ENCODE results near the gene MAEA. TPM values are rescaled to one million over a fixed set of nuclear protein-coding genes. Genes with fewer than 3 reads are reported as not detected.
"Not testable (repeated sequence)": the region's sequence is repeated elsewhere in the genome, so short reads cannot be mapped to it uniquely, and the experiment has no call there.

The MAEA gene
- total RNA-seq, 2 donors from 2014 or later, result 48.8 to 72.7 TPM

- Histone ChIP-seq H3K4me1 (ENCODE audit: control insufficient read depth, insufficient read depth, low read length) (no peaks in the 10 kb centered on the region), H3K27ac (ENCODE audit: low read depth, low read length) (no peak overlapping the region), H3K9ac (ENCODE audit: extremely low read depth, low read length, poor library complexity, severe bottlenecking) (no peak overlapping the region), H3K27me3 (ENCODE audit: control insufficient read depth, insufficient read depth, low read length, poor library complexity, severe bottlenecking) (no peaks in the 10 kb centered on the region), H3K36me3 (ENCODE audit: control insufficient read depth, insufficient read depth, low read length) (peaks cover 31% of the 10 kb centered on the region), H3K9me3 (ENCODE audit: control insufficient read depth, low read length) (no peaks in the 10 kb centered on the region), H3K4me3 (ENCODE audit: low read length) (no peak overlapping the region)
- 91 to 95% methylated on average over 4 to 8 of the region's 8 CpGs for WGBS, 2 experiments (ENCODE audit: insufficient coverage in 1 of 2, insufficient read length in 1 of 2)
- H3K4me1 Mint-ChIP-seq, result no peaks in the 10 kb centered on the region
- no peaks in the 10 kb centered on the region for H3K9me3 Mint-ChIP-seq
- DNase-seq, result no peak
- no peak overlapping the region for H3K4me3 Mint-ChIP-seq
- no peak for TF ChIP-seq CTCF (conservative IDR thresholded peaks at IDR 0.05)
- no peak overlapping the region for H3K27ac Mint-ChIP-seq
- peaks cover 58% of the 10 kb centered on the region for H3K36me3 Mint-ChIP-seq (ENCODE audit: low read depth)
- H3K27me3 Mint-ChIP-seq (ENCODE audit: insufficient read depth), result no peaks in the 10 kb centered on the region
Observed at GRCh38 chr4:1333256-1333655, 43.6 kb downstream of the MAEA start.

DNA sequence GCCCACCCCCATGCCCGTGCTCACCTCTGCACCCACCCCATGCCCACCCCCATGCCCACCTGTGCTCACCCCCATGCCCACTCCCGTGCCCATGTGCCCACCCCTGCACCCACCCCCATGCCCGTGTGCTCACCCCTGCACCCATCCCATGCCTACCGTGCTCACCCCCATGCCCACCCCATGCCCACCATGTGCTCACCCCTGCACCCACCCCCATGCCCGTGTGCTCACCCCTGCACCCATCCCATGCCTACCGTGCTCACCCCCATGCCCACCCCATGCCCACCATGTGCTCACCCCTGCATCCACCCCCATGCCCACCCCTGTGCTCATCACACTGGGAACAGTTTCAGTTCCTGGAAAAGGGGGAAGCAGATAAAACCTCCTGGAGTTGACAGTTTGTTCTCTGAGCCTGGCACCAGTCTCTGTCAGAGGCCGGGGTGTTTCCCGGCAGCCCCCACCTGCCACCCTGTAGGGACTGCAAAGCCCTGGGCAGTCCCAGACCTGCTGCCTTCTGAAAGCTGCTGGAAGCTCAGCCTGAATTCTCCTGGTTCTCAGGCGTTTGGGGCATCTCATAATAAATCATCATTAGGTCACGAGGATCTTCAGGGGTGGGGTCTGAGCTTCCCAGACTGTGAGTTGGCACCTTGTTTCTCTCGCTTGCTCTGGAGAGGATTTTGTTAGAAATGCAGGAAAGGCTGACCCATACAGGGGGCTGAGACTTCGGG is 44.3 kb downstream of the MAEA start:
- not testable (repeated sequence) for H3K27ac ChIP-seq (ENCODE audit: low read depth, low read length); H3K4me1 ChIP-seq (ENCODE audit: control insufficient read depth, insufficient read depth, low read length); H3K27me3 ChIP-seq (ENCODE audit: control insufficient read depth, insufficient read depth, low read length, poor library complexity, severe bottlenecking); DNase-seq; H3K9me3 Mint-ChIP-seq; H3K4me3 ChIP-seq (ENCODE audit: low read length); H3K9ac ChIP-seq (ENCODE audit: extremely low read depth, low read length, poor library complexity, severe bottlenecking); H3K4me1 Mint-ChIP-seq; H3K9me3 ChIP-seq (ENCODE audit: control insufficient read depth, low read length); H3K4me3 Mint-ChIP-seq; H3K27ac Mint-ChIP-seq; H3K27me3 Mint-ChIP-seq (ENCODE audit: insufficient read depth)
- peaks cover 60% of the 10 kb centered on the region for H3K36me3 Mint-ChIP-seq (ENCODE audit: low read depth)
- 85 to 90% methylated on average over 6 to 9 of the region's 12 CpGs for WGBS, 2 experiments (ENCODE audit: insufficient coverage in 1 of 2, insufficient read length in 1 of 2)
- H3K36me3 ChIP-seq (ENCODE audit: control insufficient read depth, insufficient read depth, low read length), result peaks cover 33% of the 10 kb centered on the region

DNA sequence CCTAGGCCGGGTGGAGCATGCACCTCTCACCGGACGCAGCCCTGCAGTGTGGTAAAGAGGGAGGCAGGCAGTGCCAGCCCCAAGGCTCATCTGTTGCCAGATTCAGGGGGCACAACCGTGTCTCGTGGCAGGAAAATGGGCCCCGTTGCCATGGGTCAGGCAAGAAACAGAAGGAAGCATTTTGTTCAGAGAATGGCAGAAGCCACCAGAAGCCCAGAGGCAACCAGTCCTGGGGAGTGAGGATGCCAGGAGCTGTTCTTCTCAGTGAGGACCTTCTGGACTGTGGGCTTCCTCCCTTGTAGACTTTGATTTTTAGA is 44.8 kb downstream of the MAEA start:
- WGBS, 2 experiments (ENCODE audit: insufficient coverage in 1 of 2, insufficient read length in 1 of 2), result 97 to 100% methylated on average over 5 to 6 of the region's 6 CpGs
- Mint-ChIP-seq H3K4me1 (no peaks in the 10 kb centered on the region), H3K27me3 (ENCODE audit: insufficient read depth) (no peaks in the 10 kb centered on the region), H3K36me3 (ENCODE audit: low read depth) (peaks cover 59% of the 10 kb centered on the region), H3K4me3 (no peak overlapping the region), H3K9me3 (no peaks in the 10 kb centered on the region), H3K27ac (no peak overlapping the region)
- no peak overlapping the region for H3K27ac ChIP-seq (ENCODE audit: low read depth, low read length)
- H3K36me3 ChIP-seq (ENCODE audit: control insufficient read depth, insufficient read depth, low read length), result peaks cover 39% of the 10 kb centered on the region
- no peak for TF ChIP-seq CTCF (conservative IDR thresholded peaks at IDR 0.05)
- no peaks in the 10 kb centered on the region for H3K9me3 ChIP-seq (ENCODE audit: control insufficient read depth, low read length)
- H3K4me1 ChIP-seq (ENCODE audit: control insufficient read depth, insufficient read depth, low read length), result no peaks in the 10 kb centered on the region
- no peak for DNase-seq
- H3K4me3 ChIP-seq (ENCODE audit: low read length), result no peak overlapping the region
- H3K9ac ChIP-seq (ENCODE audit: extremely low read depth, low read length, poor library complexity, severe bottlenecking), result no peak overlapping the region
- no peaks in the 10 kb centered on the region for H3K27me3 ChIP-seq (ENCODE audit: control insufficient read depth, insufficient read depth, low read length, poor library complexity, severe bottlenecking)

DNA sequence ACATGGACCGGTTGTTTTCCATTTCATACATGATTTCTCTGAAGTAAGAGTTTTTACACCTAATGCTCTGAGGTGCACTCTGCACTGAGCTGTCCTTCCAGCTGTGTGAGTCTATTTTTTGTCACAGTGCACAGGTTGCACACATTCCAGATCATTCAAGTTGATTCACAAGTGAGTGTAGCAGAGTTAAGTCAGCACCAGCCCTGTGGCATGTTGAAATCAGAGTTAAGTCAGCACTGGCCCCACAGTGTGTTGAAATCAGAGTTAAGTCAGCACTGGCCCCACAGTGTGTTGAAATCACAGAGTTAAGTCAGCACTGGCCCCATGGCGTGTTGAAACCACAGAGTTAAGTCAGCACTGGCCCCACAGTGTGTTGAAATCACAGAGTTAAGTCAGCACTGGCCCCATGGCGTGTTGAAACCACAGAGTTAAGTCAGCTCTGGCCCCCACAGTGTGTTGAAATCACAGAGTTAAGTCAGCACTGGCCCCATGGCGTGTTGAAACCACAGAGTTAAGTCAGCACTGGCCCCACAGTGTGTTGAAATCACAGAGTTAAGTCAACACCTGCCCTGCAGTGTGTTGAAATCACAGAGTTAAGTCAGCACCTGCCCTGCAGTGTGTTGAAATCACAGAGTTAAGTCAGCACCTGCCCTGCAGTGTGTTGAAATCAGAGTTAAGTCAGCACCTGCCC is 45.6 kb downstream of the MAEA start:
- H3K36me3 Mint-ChIP-seq (ENCODE audit: low read depth), result peaks cover 61% of the 10 kb centered on the region
- H3K27ac ChIP-seq (ENCODE audit: low read depth, low read length); H3K27ac Mint-ChIP-seq; H3K27me3 Mint-ChIP-seq (ENCODE audit: insufficient read depth); H3K9ac ChIP-seq (ENCODE audit: extremely low read depth, low read length, poor library complexity, severe bottlenecking); H3K4me3 Mint-ChIP-seq; H3K4me1 Mint-ChIP-seq; H3K9me3 ChIP-seq (ENCODE audit: control insufficient read depth, low read length); H3K4me1 ChIP-seq (ENCODE audit: control insufficient read depth, insufficient read depth, low read length); H3K4me3 ChIP-seq (ENCODE audit: low read length); DNase-seq; H3K27me3 ChIP-seq (ENCODE audit: control insufficient read depth, insufficient read depth, low read length, poor library complexity, severe bottlenecking); H3K9me3 Mint-ChIP-seq: not testable (repeated sequence)
- H3K36me3 ChIP-seq (ENCODE audit: control insufficient read depth, insufficient read depth, low read length), result peaks cover 47% of the 10 kb centered on the region
- 98 to 100% methylated on average over 1 to 3 of the region's 4 CpGs for WGBS, 2 experiments (ENCODE audit: insufficient coverage in 1 of 2, insufficient read length in 1 of 2)

Measured in endodermal cell (in vitro differentiated cells).